IPS-NIHi7 (cell line): ENCODE data around the gene IP6K3.

Source experiments
- DNase-seq: peaks from one replicate; pipeline ENCODE4 v3.0.0; 2012; ENCODE audit warnings: mixed read lengths; ENCODE audit errors: extremely low spot score

Gene IP6K3

GRCh38 chr6:33705955-33706725 lies 40.6 kb downstream of the IP6K3 start:
- no peak for DNase-seq

GRCh38 chr6:33705268-33705885 lies 41.3 kb downstream of the IP6K3 start:
- DNase-seq = no peak

GRCh38 chr6:33704215-33705066 lies 42.3 kb downstream of the IP6K3 start:
- no peak for DNase-seq

GRCh38 chr6:33702345-33702977 lies 44.2 kb downstream of the IP6K3 start:
- peak; percentile 48 for DNase-seq

GRCh38 chr6:33700391-33701050 lies 46.2 kb downstream of the IP6K3 start:
- peak; percentile 89 for DNase-seq

- no peak for DNase-seq
Observed at GRCh38 chr6:33699739-33700138, 47.0 kb downstream of the IP6K3 start.

GRCh38 chr6:33699131-33699530 lies 47.6 kb downstream of the IP6K3 start:
- DNase-seq = no peak

- DNase-seq = no peak
Observed at GRCh38 chr6:33698494-33698893, 48.2 kb downstream of the IP6K3 start.

GRCh38 chr6:33697845-33698244 lies 48.9 kb downstream of the IP6K3 start:
- no peak for DNase-seq

- DNase-seq = peak; percentile 34
Observed at GRCh38 chr6:33696548-33697518, 49.9 kb downstream of the IP6K3 start.

- no peak for DNase-seq
Observed at GRCh38 chr6:33696076-33696475, 50.6 kb downstream of the IP6K3 start.

GRCh38 chr6:33695451-33695887 lies 51.2 kb downstream of the IP6K3 start:
- no peak for DNase-seq

- no peak for DNase-seq
Observed at GRCh38 chr6:33694977-33695376, 51.7 kb downstream of the IP6K3 start.

- peak; percentile 24 for DNase-seq
Observed at GRCh38 chr6:33694401-33694931, 52.2 kb downstream of the IP6K3 start.

GRCh38 chr6:33693186-33694105 lies 53.3 kb downstream of the IP6K3 start:
- DNase-seq = no peak

GRCh38 chr6:33692760-33693158 lies 53.9 kb downstream of the IP6K3 start:
- DNase-seq = no peak

- peak; percentile 79 for DNase-seq
Observed at GRCh38 chr6:33692078-33692759, 54.5 kb downstream of the IP6K3 start.

GRCh38 chr6:33691456-33692077 lies 55.1 kb downstream of the IP6K3 start:
- no peak for DNase-seq
